ENCODE measurements around the gene PDSS2. TPM values are rescaled to one million over a fixed set of nuclear protein-coding genes. Genes with fewer than 3 reads are reported as not detected.

Gene PDSS2
- total RNA-seq, 1 experiment from 2014 or later: 17.7 TPM

GRCh38 chr6:107361753-107362604 lies 97.4 kb downstream of the PDSS2 start:
- in situ Hi-C loops (cut with HindIII; ENCODE audit: low pct_unique_long_range_greater_than_20kb, low sequenced_read_pairs): no loop called here
- POLR2A ChIA-PET: interaction anchor here (0.7 kb wide), 1 partner anchor 97 kb away, joined by 3 read pairs; no protein-coding TSS in a partner anchor
- ATAC-seq (peak; percentile 84), DNase-seq (ENCODE audit: low read depth, low spot score) (no peak)
- no TSS peak for BruUV-seq (replicated peaks)
- peak overlapping the region; percentile 35; the same call in 1 of the 2 replicates for H3K27ac ChIP-seq (ENCODE audit: low read length)
- intact Hi-C loops (cut with micrococcal nuclease; ENCODE audit: unreplicated experiment): no loop called here
- no peak for TF ChIP-seq REST (IDR thresholded peaks at IDR 0.05; ENCODE audit: insufficient read depth in 1 of 2, low read depth in 2 of 2, low read length in 1 of 2)
- no peak for TF ChIP-seq POLR2AphosphoS5 (IDR thresholded peaks at IDR 0.05; ENCODE audit: low read depth, low read length)
- TF ChIP-seq TCF7L2 (IDR thresholded peaks at IDR 0.05; ENCODE audit: low read depth, low read length): peak; percentile 51; the same call in 1 of the 2 replicates
- no peaks in the 10 kb centered on the region for H3K27me3 ChIP-seq (ENCODE audit: control insufficient read depth, insufficient read depth, low read length)
- CTCF ChIA-PET: no interaction called here
- H3K9me3 ChIP-seq (ENCODE audit: control insufficient read depth, insufficient read depth, low read depth, low read length): no peaks in the 10 kb centered on the region; the same call in 1 of the 2 replicates
- peaks cover 9% of the 10 kb centered on the region for H3K4me1 ChIP-seq (ENCODE audit: control insufficient read depth, insufficient read depth, low read length)
- H3K36me3 ChIP-seq (ENCODE audit: control insufficient read depth, insufficient read depth, low read length): no peaks in the 10 kb centered on the region
- no peak overlapping the region for H3K4me3 ChIP-seq (ENCODE audit: low read depth in 2 of 2, low read length in 2 of 2)

- ChIA-PET CTCF (no interaction called here), POLR2A (no interaction called here)
- Histone ChIP-seq H3K36me3 (ENCODE audit: control insufficient read depth, insufficient read depth, low read length) (no peaks in the 10 kb centered on the region), H3K27ac (ENCODE audit: low read length) (no peak overlapping the region), H3K27me3 (ENCODE audit: control insufficient read depth, insufficient read depth, low read length) (no peaks in the 10 kb centered on the region), H3K4me1 (ENCODE audit: control insufficient read depth, insufficient read depth, low read length) (peaks cover 9% of the 10 kb centered on the region), H3K9me3 (ENCODE audit: control insufficient read depth, insufficient read depth, low read depth, low read length) (no peaks in the 10 kb centered on the region; the same call in 1 of the 2 replicates), H3K4me3 (ENCODE audit: low read depth in 2 of 2, low read length in 2 of 2) (no peak overlapping the region)
- intact Hi-C loops (cut with micrococcal nuclease; ENCODE audit: unreplicated experiment): no loop called here
- DNase-seq (ENCODE audit: low read depth, low spot score) (no peak), ATAC-seq (no peak)
- in situ Hi-C loops (cut with HindIII; ENCODE audit: low pct_unique_long_range_greater_than_20kb, low sequenced_read_pairs): no loop called here
- no TSS peak for BruUV-seq (replicated peaks)
- no peak for TF ChIP-seq REST (IDR thresholded peaks at IDR 0.05; ENCODE audit: insufficient read depth in 1 of 2, low read depth in 2 of 2, low read length in 1 of 2)
- no peak for TF ChIP-seq POLR2AphosphoS5 (IDR thresholded peaks at IDR 0.05; ENCODE audit: low read depth, low read length)
- no peak for TF ChIP-seq TCF7L2 (IDR thresholded peaks at IDR 0.05; ENCODE audit: low read depth, low read length)
- no peak for TF ChIP-seq CTCF (IDR thresholded peaks at IDR 0.05)
- no peak for TF ChIP-seq SIN3A (IDR thresholded peaks at IDR 0.05; ENCODE audit: borderline replicate concordance, insufficient read depth, low read depth, low read length)
Measured at GRCh38 chr6:107360476-107360875, 98.9 kb downstream of the PDSS2 start.

Measured in Panc1 (cell line).